CD8-positive, alpha-beta memory T cell (primary cell): ENCODE data around the gene BRME1. TPM values are rescaled to one million over a fixed set of nuclear protein-coding genes. Genes with fewer than 3 reads are reported as not detected.

Source experiments
- CTCF ChIA-PET: fragments of 350-600 bp; sonication (Branson Sonifier 250); formaldehyde crosslinking; loops from one replicate; lab custom pipeline; 2021; ENCODE audit warnings: antibody characterized with exemption; lab: Charles Lee
- POLR2A ChIA-PET: fragments of 350-600 bp; sonication (Branson Sonifier 250); formaldehyde crosslinking; loops from one replicate; lab custom pipeline; 2021; ENCODE audit warnings: antibody characterized with exemption; lab: Charles Lee
- DNase-seq, 5 donors: peaks; one replicate each; pipeline versions ENCODE4 v3.0.0 to v3.0.0-alpha.2; 2020 to 2022; ENCODE audit warnings: mixed read lengths in 1 of 5
- H3K27ac ChIP-seq: one replicate; pipeline ENCODE4 v1.7.0; 2013; ENCODE audit warnings: low read depth, mild to moderate bottlenecking, low read length, moderate library complexity
- H3K27me3 ChIP-seq: 2 replicates; pipeline ENCODE4 v1.7.0; 2013; ENCODE audit warnings: low read length, mild to moderate bottlenecking; ENCODE audit not compliant: insufficient read depth, poor library complexity, severe bottlenecking
- H3K36me3 ChIP-seq: 2 replicates; pipeline ENCODE4 v1.7.0; 2013; ENCODE audit warnings: mild to moderate bottlenecking, low read length, moderate library complexity; ENCODE audit not compliant: insufficient read depth
- H3K4me1 ChIP-seq: 2 replicates; pipeline ENCODE4 v1.7.0; 2013; ENCODE audit warnings: mild to moderate bottlenecking, low read length, moderate library complexity; ENCODE audit not compliant: insufficient read depth
- H3K4me3 ChIP-seq: 2 replicates; pipeline ENCODE4 v1.7.0; 2013; ENCODE audit warnings: mild to moderate bottlenecking, low read length
- H3K9me3 ChIP-seq: 2 replicates; pipeline ENCODE4 v1.7.0; 2013; ENCODE audit warnings: mild to moderate bottlenecking, low read length
- H3K27ac Mint-ChIP-seq, 8 donors: one replicate each; pipeline ENCODE4 v1.8.0; 2020 to 2021; ENCODE audit warnings: mixed read lengths in 8 of 8, mild to moderate bottlenecking in 6 of 8, inconsistent platforms in 3 of 8, moderate library complexity in 3 of 8
- H3K27me3 Mint-ChIP-seq, 2 donors: one replicate each; pipeline ENCODE4 v1.8.0; 2020 to 2021; ENCODE audit warnings: mixed read lengths in 2 of 2, mild to moderate bottlenecking in 1 of 2, moderate library complexity in 1 of 2
- H3K36me3 Mint-ChIP-seq, 3 donors: one replicate each; pipeline ENCODE4 v1.8.0; 2020 to 2021; ENCODE audit warnings: mixed read lengths in 3 of 3, inconsistent platforms in 1 of 3, mild to moderate bottlenecking in 1 of 3
- H3K4me1 Mint-ChIP-seq, 3 donors: one replicate each; pipeline ENCODE4 v1.8.0; 2020 to 2021; ENCODE audit warnings: mixed read lengths in 3 of 3, inconsistent platforms in 1 of 3, mild to moderate bottlenecking in 1 of 3
- H3K4me3 Mint-ChIP-seq, 7 donors: one replicate each; pipeline ENCODE4 v1.8.0; 2020 to 2021; ENCODE audit warnings: mixed read lengths in 7 of 7, mild to moderate bottlenecking in 6 of 7, moderate library complexity in 4 of 7, inconsistent platforms in 2 of 7
- H3K9me3 Mint-ChIP-seq, 5 donors: one replicate each; pipeline ENCODE4 v1.8.0; 2020 to 2022; ENCODE audit warnings: mixed read lengths in 5 of 5, mild to moderate bottlenecking in 3 of 5, moderate library complexity in 2 of 5, inconsistent platforms in 1 of 5
- polyA plus RNA-seq: library from polyadenylated mRNA; unstranded; fragments of 300-500 nt; fragmentation: Illumina TruSeq; gene quantifications from one replicate; pipeline ENCODE4 v1.2.3, GENCODE V29; 2021
- total RNA-seq, 2 experiments: library from RNA; stranded (reverse); gene quantifications; one replicate each; pipeline ENCODE4 v1.2.3, GENCODE V29; 2021

The BRME1 gene
- total and polyA plus RNA-seq, 3 experiments from 2014 or later = 3.5 to 8.2 (median 6.8) TPM

- no peaks in the 10 kb centered on the region for H3K27me3 ChIP-seq
These were observed 33.6 kb downstream of the BRME1 start for GRCh38 chr19:13872339-13872694.

GRCh38 chr19:13870873-13871272 lies 35.0 kb downstream of the BRME1 start:
- POLR2A ChIA-PET = no interaction called here
- Mint-ChIP-seq H3K4me1 (peaks cover 8 to 20% (median 9%) of the 10 kb centered on the region in 3 donors), H3K27ac (no peak overlapping the region), H3K9me3 (no peaks in the 10 kb centered on the region), H3K4me3 (no peak overlapping the region), H3K36me3 (peaks cover 0 to 3% (median 0%) of the 10 kb centered on the region in 3 donors), H3K27me3 (peaks cover 29 to 32% of the 10 kb centered on the region in 2 donors)
- Histone ChIP-seq H3K4me1 (peaks cover 7% of the 10 kb centered on the region), H3K9me3 (no peaks in the 10 kb centered on the region), H3K4me3 (no peak overlapping the region), H3K27me3 (peaks cover 8% of the 10 kb centered on the region), H3K27ac (no peak overlapping the region), H3K36me3 (no peaks in the 10 kb centered on the region)
- DNase-seq = no peak
- CTCF ChIA-PET = interaction anchor here (1.1 to 1.5 kb wide), 4 partner anchors 9 to 266 kb away, joined by 3 to 5 read pairs (median 4); partner anchors contain the start of gene ASF1B

More at GRCh38 chr19:13872339-13872694, 33.6 kb downstream of the BRME1 start:
- H3K4me1 Mint-ChIP-seq = peaks cover 0 to 11% (median 2%) of the 10 kb centered on the region in 3 donors
- no peak overlapping the region for H3K4me3 ChIP-seq
- H3K27ac Mint-ChIP-seq = no peak overlapping the region
- DNase-seq = no peak
- peaks cover 19 to 23% of the 10 kb centered on the region in 2 donors for H3K27me3 Mint-ChIP-seq
- ChIA-PET CTCF (interaction anchor here (1.2 to 1.4 kb wide), 2 partner anchors 88 to 97 kb away, joined by 3 to 5 read pairs; no protein-coding TSS in a partner anchor), POLR2A (interaction anchor here (0.7 kb wide), 1 partner anchor 674 kb away, joined by 3 read pairs; no protein-coding TSS in a partner anchor)
- H3K4me3 Mint-ChIP-seq = peak overlapping the region in 3 of 7 donors; percentile 46 to 66 (median 46)
- H3K36me3 Mint-ChIP-seq = peaks cover 0 to 3% (median 0%) of the 10 kb centered on the region in 3 donors
- no peaks in the 10 kb centered on the region for H3K9me3 ChIP-seq
- no peaks in the 10 kb centered on the region for H3K4me1 ChIP-seq
- peak overlapping the region; percentile 54 for H3K27ac ChIP-seq
- H3K9me3 Mint-ChIP-seq = no peaks in the 10 kb centered on the region
- H3K36me3 ChIP-seq = no peaks in the 10 kb centered on the region

- H3K4me1 Mint-ChIP-seq = peaks cover 11 to 25% (median 13%) of the 10 kb centered on the region in 3 donors
- DNase-seq = no peak
- ChIA-PET POLR2A (no interaction called here), CTCF (interaction anchor here (1.5 kb wide), 1 partner anchor 10 kb away, joined by 4 read pairs; no protein-coding TSS in a partner anchor)
- no peak overlapping the region for H3K27ac Mint-ChIP-seq
- peaks cover 35% of the 10 kb centered on the region in 2 donors for H3K27me3 Mint-ChIP-seq
- H3K9me3 Mint-ChIP-seq = no peaks in the 10 kb centered on the region
- Histone ChIP-seq H3K36me3 (no peaks in the 10 kb centered on the region), H3K4me1 (peaks cover 13% of the 10 kb centered on the region), H3K9me3 (no peaks in the 10 kb centered on the region), H3K27ac (no peak overlapping the region), H3K4me3 (no peak overlapping the region), H3K27me3 (peaks cover 14% of the 10 kb centered on the region)
- H3K36me3 Mint-ChIP-seq = peaks cover 0 to 3% (median 0%) of the 10 kb centered on the region in 3 donors
- peak overlapping the region in 1 of 7 donors; percentile 29 for H3K4me3 Mint-ChIP-seq
These were observed 36.6 kb downstream of the BRME1 start for GRCh38 chr19:13869281-13869680.

GRCh38 chr19:13868663-13869062 lies 37.3 kb downstream of the BRME1 start:
- H3K36me3 ChIP-seq = no peaks in the 10 kb centered on the region
- Mint-ChIP-seq H3K27ac (no peak overlapping the region), H3K27me3 (peaks cover 38 to 39% of the 10 kb centered on the region in 2 donors), H3K9me3 (no peaks in the 10 kb centered on the region), H3K4me3 (peak overlapping the region in 2 of 7 donors; percentile 12 to 75), H3K36me3 (peaks cover 0 to 3% (median 0%) of the 10 kb centered on the region in 3 donors), H3K4me1 (peaks cover 16 to 30% (median 19%) of the 10 kb centered on the region in 3 donors)
- no peak overlapping the region for H3K4me3 ChIP-seq
- peaks cover 20% of the 10 kb centered on the region for H3K27me3 ChIP-seq
- ChIA-PET CTCF (interaction anchor here (0.6 to 0.8 kb wide), 2 partner anchors 12 to 182 kb away, joined by 3 read pairs; no protein-coding TSS in a partner anchor), POLR2A (no interaction called here)
- H3K9me3 ChIP-seq = no peaks in the 10 kb centered on the region
- no peak for DNase-seq
- H3K27ac ChIP-seq = no peak overlapping the region
- peaks cover 17% of the 10 kb centered on the region for H3K4me1 ChIP-seq

GRCh38 chr19:13866463-13867046 lies 39.4 kb downstream of the BRME1 start:
- ChIA-PET POLR2A (no interaction called here), CTCF (interaction anchor here (10.5 kb wide), 1 partner anchor 80 kb away, joined by 219 read pairs; no protein-coding TSS in a partner anchor)
- H3K27ac Mint-ChIP-seq = peak overlapping the region in 6 of 8 donors; percentile 1 to 76 (median 64)

GRCh38 chr19:13865571-13866462 lies 40.1 kb downstream of the BRME1 start:
- POLR2A ChIA-PET = interaction anchor here (0.6 kb wide), 2 partner anchors 170 to 1418 kb away, joined by 4 to 5 read pairs; no protein-coding TSS in a partner anchor
- Mint-ChIP-seq H3K4me3 (peak overlapping the region; percentile 67 to 87 (median 80)), H3K27me3 (peaks cover 36 to 41% of the 10 kb centered on the region in 2 donors), H3K9me3 (no peaks in the 10 kb centered on the region), H3K36me3 (peaks cover 0 to 3% (median 2%) of the 10 kb centered on the region in 3 donors), H3K4me1 (peaks cover 31 to 43% (median 42%) of the 10 kb centered on the region in 3 donors), H3K27ac (peak overlapping the region in 5 of 8 donors; percentile 1 to 72 (median 60))
- Histone ChIP-seq H3K4me3 (peak overlapping the region; percentile 23), H3K27ac (no peak overlapping the region), H3K27me3 (peaks cover 21% of the 10 kb centered on the region), H3K4me1 (peaks cover 33% of the 10 kb centered on the region), H3K9me3 (no peaks in the 10 kb centered on the region), H3K36me3 (no peaks in the 10 kb centered on the region)
- CTCF ChIA-PET = interaction anchor here (10.5 kb wide), 1 partner anchor 79 kb away, joined by 219 read pairs; no protein-coding TSS in a partner anchor
- peak in 1 of 5 donors; percentile 24 for DNase-seq

More at GRCh38 chr19:13866463-13867046, 39.4 kb downstream of the BRME1 start:
- H3K9me3 Mint-ChIP-seq = no peaks in the 10 kb centered on the region
- Histone ChIP-seq H3K36me3 (no peaks in the 10 kb centered on the region), H3K9me3 (no peaks in the 10 kb centered on the region), H3K27me3 (peaks cover 21% of the 10 kb centered on the region), H3K4me3 (peak overlapping the region; percentile 23), H3K27ac (no peak overlapping the region), H3K4me1 (peaks cover 27% of the 10 kb centered on the region)
- H3K36me3 Mint-ChIP-seq = peaks cover 0 to 3% (median 2%) of the 10 kb centered on the region in 3 donors
- peaks cover 41 to 44% of the 10 kb centered on the region in 2 donors for H3K27me3 Mint-ChIP-seq
- peak overlapping the region; percentile 67 to 87 (median 80) for H3K4me3 Mint-ChIP-seq
- H3K4me1 Mint-ChIP-seq = peaks cover 27 to 35% (median 35%) of the 10 kb centered on the region in 3 donors
- DNase-seq = no peak
